CD4-positive, alpha-beta T cell treated with Interferon alpha-2 for 1 hour (primary cell): Measurements from ENCODE around the gene AP1G2.
"Not testable (repeated sequence)": the region's sequence is repeated elsewhere in the genome, so short reads cannot be mapped to it uniquely, and the experiment has no call there.

Source experiments
- DNase-seq, 2 donors: peaks; one replicate each; pipeline ENCODE4 v3.0.0-alpha.2; 2020 to 2022

AP1G2 gene

DNA sequence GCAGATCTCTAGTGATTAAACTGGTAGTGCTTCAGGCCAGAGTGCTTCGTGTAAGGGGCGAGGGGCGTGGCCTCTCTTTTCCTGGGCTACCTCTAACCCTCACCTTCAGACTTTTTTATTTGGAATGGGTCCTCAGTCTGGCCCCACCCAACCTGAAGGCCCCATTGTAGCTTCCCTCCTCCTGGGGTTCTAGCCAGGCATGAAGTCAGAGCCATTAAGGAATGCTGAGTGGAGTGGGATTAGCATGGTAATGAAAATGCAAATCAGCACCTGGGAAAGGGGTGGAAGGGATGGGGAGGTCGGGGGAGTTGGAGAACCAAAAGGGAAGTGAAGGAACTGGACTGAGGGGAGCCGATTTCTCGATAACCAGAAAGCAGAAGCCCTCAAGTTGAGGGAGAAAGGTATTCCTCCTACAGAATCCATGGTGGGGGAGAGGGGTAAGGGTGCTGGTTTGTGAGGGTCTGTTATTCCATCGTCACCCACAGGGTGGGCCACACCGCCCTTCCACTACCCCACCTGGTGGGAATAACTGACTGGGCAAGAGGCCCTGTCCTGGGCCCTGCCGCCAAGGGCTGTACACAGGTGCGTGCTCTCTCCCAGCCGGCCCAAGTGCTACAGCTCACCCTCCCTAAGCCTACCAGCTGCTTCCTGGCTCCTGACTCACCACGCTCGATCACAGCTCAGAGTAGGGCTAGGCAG is 30.1 kb downstream of the AP1G2 start:
- DNase-seq = no peak

DNA sequence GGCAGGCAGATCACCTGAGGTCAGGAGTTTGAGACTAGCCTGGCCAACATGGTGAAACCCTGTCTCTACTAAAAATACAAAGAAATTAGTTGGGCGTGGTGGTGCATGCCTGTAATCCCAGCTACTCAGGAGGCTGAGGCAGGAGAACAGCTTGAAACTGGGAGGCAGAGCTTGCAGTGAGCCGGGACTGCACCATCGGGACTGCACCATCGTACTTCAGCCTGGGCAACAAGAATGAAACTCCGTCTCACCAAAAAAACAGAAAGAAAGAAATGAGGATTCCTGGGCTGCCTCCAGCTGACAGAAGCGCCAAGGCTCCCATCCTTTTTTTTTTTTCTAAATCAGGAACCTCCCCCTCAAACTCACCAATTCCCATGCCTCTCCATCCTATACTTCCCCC is 30.7 kb downstream of the AP1G2 start:
- not testable (repeated sequence) for DNase-seq

DNA sequence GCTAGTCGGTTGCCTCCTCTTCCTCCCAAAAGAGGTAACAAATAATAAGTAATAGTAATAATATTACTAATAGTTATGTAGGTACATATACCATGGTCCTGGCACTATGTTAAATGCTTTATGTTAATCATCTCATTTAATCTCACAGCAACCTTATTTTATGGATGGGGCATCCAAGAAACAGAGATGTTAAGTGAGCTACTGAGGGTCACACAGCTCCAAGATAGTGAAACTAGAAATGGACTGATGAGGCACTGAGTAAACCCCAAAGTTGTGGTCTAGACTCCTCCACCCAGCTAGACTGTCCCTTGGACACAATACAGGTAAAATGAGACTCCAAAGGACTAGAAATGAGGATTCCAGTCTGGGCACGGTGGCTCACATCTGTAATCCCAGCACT is 31.1 kb downstream of the AP1G2 start:
- DNase-seq = no peak

DNA sequence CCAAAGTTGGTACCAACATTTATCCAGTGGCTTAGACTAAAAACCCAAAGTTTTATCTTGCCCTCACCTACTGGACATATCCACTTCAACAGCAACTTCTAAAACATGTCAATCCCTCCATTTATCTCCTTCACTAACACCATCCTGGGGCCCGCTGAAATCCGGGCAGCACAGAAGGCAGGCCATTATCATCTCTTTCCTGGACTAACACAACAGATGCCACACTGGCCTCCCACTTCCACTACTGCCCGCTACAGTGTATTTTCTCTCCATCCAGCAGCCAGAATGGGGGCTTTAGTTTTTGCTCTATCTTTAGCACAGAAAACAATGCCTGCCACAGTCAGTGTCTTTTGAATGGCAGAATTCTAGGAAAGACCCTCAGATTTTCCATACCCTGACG is 31.6 kb downstream of the AP1G2 start:
- DNase-seq = no peak

DNA sequence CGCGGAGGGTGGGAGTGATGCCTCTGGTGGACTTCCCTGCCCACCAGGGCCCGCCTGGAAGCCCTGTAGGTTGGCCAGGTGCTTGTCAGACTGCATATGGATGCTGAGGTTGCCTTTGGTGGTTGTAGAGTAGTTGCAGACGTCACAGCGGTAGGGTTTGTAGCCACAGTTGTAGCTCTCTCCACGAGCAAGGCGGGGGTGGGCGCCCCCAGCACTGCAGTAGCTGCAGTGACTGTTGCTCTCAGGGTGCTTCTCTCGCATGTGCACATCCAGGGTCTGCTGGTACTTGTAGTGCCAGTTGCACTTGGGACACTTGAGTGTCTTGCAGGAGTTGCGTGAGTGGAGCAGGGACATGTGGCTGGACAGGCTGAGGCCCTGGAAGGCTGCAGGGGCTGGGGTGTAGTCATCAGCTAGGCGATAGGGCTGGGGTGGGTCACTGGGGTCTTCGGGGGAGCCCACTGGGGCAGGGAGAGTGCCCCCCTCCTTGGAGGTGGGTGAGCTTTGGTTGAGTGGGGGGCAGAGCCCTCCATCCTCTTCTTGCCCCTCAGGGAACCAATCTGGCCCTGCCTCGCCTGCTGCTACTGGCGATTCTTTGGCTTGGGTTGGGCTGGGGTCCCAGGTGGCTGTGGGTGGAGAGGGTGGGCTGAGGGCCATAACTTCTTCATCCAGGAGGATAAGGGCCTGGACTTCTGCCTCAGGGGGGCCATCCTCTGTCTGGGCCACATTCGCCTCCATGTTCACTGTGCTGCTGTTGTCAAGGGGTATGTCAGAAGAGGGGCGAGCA is 33.7 kb downstream of the AP1G2 start:
- DNase-seq = no peak

DNA sequence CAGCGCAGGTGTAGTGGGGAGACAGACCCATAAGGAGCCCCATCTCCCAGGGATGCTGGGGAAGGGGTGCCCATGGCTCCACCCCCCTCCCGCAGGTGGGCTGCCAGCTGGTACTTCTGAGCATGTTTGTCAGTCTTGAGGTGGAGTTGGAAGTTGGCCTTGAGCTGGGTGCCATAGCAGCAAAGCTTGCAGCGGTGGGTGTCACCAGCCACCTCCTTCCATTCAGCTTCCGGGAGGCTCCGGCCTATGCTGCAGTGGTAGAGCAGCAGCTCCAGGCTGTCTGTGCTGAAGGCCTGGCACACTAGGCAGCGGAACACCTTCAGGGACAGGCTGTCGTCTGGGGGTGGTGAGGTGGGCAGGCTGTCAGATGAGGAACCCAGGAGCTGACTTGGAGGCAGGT is 34.9 kb downstream of the AP1G2 start:
- DNase-seq = no peak

DNA sequence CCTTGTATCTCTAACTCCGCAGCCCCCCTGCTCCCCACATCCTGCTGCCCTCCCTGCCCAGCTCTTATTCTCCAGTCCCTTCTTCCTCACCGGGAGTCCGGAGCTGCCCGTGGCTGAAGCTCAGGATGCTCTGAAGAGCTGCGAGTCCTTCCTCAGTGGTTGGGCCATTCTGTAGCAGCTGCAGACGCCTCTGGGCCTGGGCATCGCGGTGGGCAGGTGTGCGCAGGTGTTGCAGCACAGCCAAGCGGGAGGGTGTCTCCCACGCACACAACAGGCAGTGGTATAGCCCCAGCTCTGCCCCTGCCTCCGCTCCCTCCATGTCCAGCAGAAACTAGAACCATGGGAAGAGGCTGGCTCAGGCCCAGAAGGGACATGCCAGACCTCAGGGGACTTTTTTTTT is 36.2 kb downstream of the AP1G2 start:
- DNase-seq = no peak

DNA sequence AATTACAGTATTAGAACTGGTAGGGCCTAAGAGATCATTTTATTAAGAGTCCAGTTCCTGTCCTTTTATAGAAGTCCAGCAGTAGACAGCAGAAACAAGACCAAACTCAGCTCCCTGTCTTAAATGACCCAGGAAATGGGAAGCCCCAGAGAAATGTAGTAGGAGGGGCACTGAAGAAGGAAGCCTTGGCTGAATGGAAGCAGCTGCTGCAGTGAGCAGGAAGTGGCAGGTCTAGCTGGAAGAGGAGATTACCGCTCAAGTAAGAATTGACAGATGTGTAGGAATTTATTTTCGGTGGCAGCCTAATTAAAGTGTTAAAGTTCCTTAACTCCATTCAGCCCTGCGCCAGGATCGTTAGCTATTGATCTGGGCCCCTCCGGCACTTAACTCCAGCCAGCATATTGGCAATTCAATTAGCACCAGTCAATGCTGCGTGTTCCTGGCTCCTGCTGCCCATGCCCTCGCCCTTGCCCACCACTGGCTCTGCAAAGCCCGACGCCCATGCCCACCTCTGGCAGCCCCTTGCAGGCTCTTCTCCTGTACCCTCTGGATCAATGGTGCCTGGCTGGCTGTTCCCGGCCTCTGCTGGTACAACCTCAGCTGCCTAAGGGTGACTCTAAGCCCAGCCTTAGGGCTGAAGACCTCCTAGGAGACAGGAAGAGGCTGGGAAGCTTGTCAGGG is 37.1 kb downstream of the AP1G2 start:
- no peak for DNase-seq

DNA sequence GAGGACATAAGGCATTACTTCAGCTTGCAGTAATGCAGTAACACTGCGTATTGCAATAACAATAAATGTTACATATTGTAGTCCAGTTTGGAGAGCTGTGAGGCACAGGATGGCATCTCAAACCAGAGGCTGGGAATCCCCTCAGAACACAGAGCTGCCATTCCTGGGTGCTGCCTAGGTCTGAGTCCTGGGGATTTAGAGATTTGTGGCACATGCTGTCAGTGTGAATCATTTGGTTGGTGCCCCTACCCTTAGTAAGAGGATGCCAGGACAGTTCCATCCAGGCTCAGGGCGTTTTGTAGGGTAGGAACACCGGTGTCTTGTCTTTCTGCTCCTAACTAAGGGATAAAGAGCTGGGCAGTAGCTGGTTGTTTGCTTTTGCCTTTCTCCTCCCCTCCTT is 38.6 kb downstream of the AP1G2 start:
- no peak for DNase-seq

DNA sequence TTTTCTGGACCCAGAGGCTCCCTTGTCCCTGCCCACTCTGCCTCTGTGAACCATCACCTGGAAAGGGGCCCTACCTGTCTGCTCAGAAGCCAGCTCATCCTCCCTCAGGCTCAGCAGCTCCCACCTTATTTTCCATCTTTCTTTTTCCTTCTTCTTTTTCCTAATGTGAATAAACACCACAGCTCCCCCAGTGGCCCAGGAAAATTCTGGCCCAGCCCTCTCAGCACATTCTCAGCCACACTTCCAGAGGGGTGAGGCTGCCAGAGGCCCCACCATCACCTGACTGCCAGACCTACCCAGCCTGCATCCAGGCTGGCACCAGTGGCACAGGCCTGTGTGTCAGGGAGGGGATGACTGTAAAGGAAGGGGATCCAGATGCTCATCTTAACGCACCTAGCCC is 39.0 kb downstream of the AP1G2 start:
- DNase-seq = no peak

DNA sequence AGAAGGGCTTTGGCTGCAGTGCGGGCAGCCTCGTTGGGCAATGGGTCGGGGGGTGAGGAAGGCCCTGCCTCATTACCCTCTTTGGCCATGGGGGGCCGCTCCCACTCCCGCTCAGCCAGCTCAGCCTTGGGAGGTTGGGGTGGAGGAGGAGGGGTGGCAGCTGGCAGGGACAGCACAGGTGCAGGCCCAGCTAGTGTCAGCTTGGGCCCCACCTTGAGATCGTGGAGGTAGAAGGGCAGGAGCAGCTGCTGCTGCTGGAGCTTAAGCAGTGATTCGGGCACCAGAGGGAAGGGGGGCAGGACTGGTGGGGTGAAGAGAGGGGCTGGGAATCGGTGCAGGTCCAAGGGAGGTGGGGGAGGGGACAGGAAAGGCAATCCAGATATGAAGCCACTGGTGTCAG is 42.0 kb downstream of the AP1G2 start:
- DNase-seq = no peak

DNA sequence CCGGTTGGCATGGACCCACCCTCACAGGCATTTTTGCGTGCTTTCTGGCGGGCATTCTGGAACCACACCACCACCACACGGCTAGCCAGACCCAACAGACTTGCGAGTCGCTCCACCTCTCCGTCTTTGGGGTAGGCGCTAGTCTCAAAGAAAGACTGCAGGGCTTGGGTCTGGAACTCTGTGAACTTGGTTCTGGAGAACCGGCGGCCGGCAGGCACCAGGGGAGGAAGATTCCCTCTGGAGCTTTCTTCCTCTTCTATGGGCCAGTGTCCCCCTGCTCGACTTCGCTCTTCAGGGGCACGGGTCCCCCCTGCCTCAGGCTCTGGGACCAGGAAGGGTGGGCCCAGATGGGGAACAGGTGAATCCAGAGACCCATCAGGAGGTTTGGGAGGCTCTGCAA is 42.6 kb downstream of the AP1G2 start:
- no peak for DNase-seq

DNA sequence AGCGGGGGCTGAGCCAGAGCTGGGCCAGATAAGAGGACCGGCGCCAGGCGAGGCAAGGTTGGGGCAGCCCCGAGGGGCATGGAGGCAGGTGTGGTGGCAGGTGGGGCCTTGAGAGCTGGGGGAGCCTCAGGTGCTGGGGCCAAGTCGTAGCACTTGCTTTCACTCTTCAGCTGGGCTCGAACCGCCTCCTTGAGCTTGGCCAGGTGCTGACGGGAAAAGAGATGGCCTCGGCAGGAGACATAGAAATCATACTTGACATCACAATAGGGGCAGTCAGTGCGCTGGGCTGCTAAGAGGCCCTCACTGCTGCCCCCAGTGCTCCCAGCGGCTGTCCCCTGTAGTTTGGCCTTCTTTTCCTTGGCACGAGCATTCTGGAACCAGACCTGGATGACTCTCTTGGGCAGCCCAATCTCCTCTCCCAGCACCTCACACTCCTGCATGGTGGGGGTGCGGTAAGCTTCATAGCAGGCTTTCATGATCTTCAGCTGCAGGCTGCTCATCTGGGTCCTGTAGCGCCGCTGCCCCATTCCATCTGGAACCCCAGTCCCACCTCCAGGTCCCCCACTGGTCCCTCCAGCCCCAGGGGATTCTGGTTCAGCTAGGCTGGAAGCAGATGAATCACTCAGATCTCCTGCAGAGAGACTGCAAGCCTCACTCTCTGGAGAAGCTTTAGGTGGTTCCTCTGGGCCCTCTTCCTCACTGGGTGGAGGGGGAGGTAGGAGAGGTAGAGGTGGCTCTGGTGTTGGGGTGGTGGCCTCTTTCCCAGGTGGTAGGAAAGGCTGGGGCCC is 44.2 kb downstream of the AP1G2 start:
- DNase-seq = no peak

DNA sequence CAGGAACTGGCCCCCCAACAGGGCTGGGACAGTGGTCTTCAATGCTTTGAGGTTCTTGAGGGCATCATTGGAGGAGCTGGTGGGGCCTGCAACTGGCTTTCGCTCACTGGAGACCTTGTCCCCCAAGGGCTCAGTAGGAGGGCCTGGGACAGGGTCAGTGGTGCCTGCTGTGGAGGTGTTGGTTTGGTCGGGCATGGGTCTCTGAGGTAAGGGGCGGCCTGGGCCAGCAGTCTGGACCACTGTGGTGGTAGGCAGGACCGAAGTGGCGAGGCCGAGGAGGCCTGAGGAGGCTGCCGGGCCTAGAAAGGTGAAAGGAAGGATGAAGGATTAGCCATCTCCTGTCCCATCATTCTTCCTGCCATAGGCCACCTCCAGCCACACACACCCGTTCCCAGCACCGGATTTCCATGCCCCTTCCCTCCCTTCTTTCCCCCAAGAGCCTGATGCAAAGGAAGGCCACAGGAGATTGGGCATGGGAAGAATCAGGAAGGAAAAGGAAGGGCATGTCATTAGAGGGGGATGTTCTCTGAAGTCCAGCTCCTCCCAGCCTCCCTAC is 44.9 kb downstream of the AP1G2 start:
- no peak for DNase-seq

DNA sequence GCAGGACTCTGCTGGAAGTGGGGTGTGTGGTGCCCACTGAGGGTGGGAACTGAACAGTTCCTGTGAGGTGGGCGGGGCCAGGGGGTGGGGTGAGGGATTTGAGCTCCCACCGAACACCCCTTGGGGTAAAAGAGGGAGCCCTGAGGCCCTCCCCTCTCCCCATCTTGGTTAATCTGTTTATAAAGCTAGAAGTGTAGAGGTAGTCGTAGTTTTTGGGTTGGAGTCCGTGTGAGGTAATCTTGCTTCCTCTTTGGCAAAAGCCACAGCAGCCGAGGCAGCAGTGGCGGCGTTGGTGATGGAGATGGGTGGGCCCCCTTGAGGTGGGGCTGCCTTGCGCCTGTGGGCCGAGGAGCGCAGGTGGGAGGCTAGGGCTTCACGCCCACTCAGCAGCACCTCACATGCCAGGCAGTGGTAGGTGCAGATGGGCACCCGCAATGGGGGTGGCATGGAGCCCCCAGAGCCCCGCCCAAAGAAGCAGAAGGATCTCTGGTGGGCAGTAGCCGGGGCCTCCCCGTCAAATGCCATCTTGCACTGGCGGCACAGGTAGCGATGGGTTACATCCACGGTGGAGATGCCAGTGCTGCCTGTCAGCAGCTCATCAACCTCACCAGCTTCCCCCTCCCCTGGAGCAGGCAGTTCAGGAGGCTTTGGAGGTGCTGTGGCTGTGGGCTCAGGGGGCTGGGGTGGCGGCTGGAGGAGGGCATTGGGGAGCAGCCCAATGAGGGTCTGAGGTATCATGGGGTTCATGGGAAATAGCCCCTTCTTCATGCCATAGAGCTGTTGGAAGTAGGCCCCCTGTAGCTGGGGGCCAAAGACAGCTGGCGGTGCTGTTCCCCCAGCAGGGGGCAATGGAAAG is 45.6 kb downstream of the AP1G2 start:
- no peak for DNase-seq

DNA sequence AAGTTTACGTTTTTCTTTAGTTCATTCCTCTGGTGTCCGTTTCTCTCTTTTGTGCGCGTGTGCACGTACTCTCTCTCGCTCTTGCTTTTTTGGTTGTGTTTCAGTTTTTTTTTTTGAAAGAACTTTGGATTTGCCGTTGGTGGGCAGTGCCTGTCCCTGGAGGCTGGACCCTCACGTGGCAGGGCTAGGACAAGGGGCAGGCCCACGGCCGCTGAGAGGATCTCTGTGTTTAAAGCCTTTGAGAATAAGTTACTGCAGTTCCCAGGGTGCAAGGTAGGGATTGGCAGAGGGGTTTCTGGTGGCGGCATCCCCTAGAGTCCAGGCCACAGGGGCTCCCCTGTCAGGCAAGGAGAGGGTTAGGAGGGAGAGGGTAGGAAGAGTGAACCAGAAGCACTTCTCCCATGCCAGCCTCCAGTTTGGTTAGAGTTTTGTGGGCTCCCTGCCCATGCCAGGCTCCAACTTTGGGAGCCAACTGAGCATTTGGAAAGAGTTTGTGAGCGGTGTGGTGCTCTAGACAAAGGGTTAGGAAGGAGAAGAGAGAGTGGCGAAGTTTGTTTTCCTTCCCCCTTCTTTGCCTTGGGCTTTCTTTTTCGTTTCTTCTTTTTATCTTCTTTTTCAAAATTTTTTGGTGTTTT is 46.6 kb downstream of the AP1G2 start:
- no peak for DNase-seq

DNA sequence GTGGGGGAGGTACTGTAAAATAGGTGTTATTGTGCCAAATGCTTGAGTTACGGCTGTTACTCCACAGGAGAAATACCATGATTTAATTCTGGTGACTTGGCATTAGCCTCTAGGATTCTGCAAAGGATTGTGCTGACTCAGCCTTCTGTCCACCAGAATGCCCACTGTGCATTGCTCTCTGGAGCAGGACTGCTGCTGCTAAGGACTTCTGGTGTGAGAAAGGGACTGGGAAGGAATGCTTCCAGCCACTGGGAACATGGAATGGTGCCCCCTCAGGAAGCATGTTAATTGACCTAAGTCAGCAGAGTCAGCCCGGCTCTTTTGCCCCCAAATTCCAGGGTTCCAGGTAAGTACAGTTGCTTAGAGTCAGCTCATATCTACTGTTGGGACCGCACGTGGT is 48.9 kb downstream of the AP1G2 start:
- no peak for DNase-seq

DNA sequence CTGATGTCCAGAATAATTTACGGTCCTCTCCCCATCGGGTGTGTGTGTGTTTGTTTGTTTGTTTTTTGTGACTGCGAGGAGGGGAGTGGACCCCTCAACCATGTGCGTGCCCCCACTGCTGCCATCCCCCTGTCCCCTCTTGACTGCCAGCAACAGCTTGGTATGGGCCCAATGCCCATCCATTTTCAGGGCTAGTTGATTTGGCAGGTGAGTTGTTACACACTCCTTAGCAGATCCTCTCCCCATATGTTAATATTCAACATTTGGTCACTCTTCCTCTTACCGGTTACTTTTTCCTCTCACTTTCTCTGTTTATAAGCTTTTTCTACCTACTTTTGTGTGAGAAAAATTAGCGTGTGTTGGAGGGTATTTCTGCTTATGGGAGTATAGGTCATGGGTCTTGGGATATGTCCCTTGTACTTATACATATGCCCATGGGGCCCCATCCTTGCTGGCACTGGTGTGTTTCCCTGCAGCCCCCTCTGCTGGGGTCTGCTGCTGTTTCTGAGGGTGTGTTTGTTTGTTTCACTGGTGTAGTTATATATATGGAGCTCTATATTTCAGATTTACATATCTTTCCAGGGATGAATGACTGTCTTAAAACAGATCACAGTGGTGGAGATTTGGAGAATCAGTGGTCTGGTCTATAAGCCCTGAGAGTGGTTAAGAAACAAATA is 49.8 kb downstream of the AP1G2 start:
- no peak for DNase-seq

DNA sequence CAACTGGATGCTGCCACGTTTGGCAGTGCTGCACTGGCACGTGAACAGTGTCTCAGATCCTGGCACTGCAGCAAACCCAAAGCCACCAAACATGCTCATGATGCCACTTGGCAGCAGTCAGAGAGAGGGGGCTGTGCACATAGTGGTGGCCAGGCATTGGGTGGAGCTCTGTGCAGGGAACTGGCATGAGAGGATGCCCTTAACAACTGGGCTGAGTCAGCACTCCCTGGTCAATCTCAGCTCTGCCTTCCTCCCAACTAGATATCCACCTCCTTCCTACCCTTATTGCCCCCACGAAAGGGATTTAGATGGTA is 53.0 kb downstream of the AP1G2 start:
- DNase-seq = no peak

DNA sequence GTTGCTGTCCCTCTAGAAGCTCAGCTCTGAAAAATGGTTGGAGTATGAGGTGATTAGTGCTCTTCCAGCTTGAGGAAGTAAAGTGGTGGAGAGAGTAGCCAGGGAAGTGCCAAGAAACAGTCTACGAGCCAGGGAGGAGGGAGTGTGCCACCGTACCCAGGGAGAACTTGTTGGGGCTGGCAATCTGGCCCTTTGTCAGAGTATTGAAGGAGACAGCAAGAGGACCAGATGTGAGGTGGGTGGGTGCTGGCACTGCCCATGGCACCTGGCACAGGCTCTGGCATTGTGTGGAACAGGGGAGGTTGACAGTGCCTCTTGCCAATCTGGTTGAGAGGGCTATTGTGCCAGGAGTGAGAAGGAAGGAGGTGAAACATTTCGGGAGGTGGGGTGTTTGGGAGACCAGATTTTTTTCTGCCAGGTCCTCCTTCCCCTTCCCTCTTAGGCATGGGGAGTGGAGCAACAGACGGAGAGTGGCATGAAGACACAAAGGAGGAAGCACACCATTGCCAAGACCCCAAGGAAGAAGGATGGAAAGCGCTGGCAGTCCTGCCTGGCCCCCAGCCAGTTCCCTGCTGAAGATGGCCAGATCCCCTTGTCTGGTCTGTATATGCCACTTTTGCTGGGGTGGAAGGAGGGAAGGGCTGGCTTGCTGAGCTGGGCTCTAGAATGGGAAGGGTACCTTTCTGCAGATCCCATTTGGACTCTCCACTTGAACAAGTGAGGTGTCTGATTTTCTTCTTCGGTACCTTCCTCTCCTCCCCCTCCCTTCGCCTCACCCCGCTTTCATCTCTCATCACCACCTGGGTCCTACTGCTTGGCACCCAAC is 53.6 kb downstream of the AP1G2 start:
- DNase-seq = no peak
